Measurements from ENCODE around the gene PACS1.
"Not testable (repeated sequence)": the region's sequence is repeated elsewhere in the genome, so short reads cannot be mapped to it uniquely, and the experiment has no call there.

PACS1 gene

GRCh38 chr11:66075273-66075672 is 5.2 kb downstream of the PACS1 start:
- no peak for DNase-seq (ENCODE audit: low read depth in 1 of 2, low spot score in 1 of 2)

- no peak for DNase-seq (ENCODE audit: low read depth in 1 of 2, low spot score in 1 of 2)
Observed at GRCh38 chr11:66076561-66076960, 6.5 kb downstream of the PACS1 start.

- DNase-seq (ENCODE audit: low read depth in 1 of 2, low spot score in 1 of 2): no peak
Observed at GRCh38 chr11:66077927-66078326, 7.9 kb downstream of the PACS1 start.

GRCh38 chr11:66078949-66079348 is 8.9 kb downstream of the PACS1 start:
- DNase-seq (ENCODE audit: low read depth in 1 of 2, low spot score in 1 of 2): not testable (repeated sequence)

- DNase-seq (ENCODE audit: low read depth in 1 of 2, low spot score in 1 of 2): peak; percentile 42 to 49
Observed at GRCh38 chr11:66080055-66080817, 10.2 kb downstream of the PACS1 start.

- DNase-seq (ENCODE audit: low read depth in 1 of 2, low spot score in 1 of 2): peak; percentile 49 to 52
Observed at GRCh38 chr11:66081505-66081904, 11.4 kb downstream of the PACS1 start.

- no peak for DNase-seq (ENCODE audit: low read depth in 1 of 2, low spot score in 1 of 2)
Observed at GRCh38 chr11:66082946-66083698, 13.1 kb downstream of the PACS1 start.

GRCh38 chr11:66083767-66084166 is 13.7 kb downstream of the PACS1 start:
- no peak for DNase-seq (ENCODE audit: low read depth in 1 of 2, low spot score in 1 of 2)

GRCh38 chr11:66084821-66085475 is 14.9 kb downstream of the PACS1 start:
- DNase-seq (ENCODE audit: low read depth in 1 of 2, low spot score in 1 of 2): no peak

GRCh38 chr11:66087148-66087908 is 17.3 kb downstream of the PACS1 start:
- no peak for DNase-seq (ENCODE audit: low read depth in 1 of 2, low spot score in 1 of 2)

GRCh38 chr11:66089067-66089466 is 19.0 kb downstream of the PACS1 start:
- DNase-seq (ENCODE audit: low read depth in 1 of 2, low spot score in 1 of 2): no peak

- no peak for DNase-seq (ENCODE audit: low read depth in 1 of 2, low spot score in 1 of 2)
Observed at GRCh38 chr11:66090288-66090687, 20.2 kb downstream of the PACS1 start.

- not testable (repeated sequence) for DNase-seq (ENCODE audit: low read depth in 1 of 2, low spot score in 1 of 2)
Observed at GRCh38 chr11:66092125-66092524, 22.1 kb downstream of the PACS1 start.

GRCh38 chr11:66099746-66100145 is 29.7 kb downstream of the PACS1 start:
- not testable (repeated sequence) for DNase-seq (ENCODE audit: low read depth in 1 of 2, low spot score in 1 of 2)

- peak; percentile 31 to 35 for DNase-seq (ENCODE audit: low read depth in 1 of 2, low spot score in 1 of 2)
Observed at GRCh38 chr11:66100272-66101065, 30.4 kb downstream of the PACS1 start.

GRCh38 chr11:66101066-66101464 is 31.0 kb downstream of the PACS1 start:
- no peak for DNase-seq (ENCODE audit: low read depth in 1 of 2, low spot score in 1 of 2)

GRCh38 chr11:66104057-66104638 is 34.1 kb downstream of the PACS1 start:
- DNase-seq (ENCODE audit: low read depth in 1 of 2, low spot score in 1 of 2): no peak

GRCh38 chr11:66106786-66107599 is 36.9 kb downstream of the PACS1 start:
- no peak for DNase-seq (ENCODE audit: low read depth in 1 of 2, low spot score in 1 of 2)
